ENCODE measurements around the gene PGLYRP3.

The PGLYRP3 gene

DNA sequence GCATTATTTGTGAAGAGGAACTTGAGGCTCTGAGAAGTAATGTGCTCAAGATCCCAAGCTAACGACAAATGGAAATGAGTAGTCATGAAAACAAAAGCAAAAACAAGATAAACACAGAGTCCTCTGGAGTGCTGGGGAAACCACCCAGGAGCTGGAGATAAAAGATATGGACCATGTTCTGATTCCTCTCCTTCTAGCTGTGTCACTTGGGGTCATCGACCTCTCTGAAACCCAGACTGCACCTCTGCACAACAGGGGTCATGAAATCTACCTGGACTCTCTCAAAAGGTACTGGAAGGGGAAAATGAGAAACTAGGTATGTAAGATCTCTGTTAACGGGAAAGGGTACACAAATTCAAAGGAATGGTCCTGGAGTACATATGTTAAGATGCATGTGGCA, 29.4 kb upstream of the PGLYRP3 start:
- no peak for TF ChIP-seq CREB1 (IDR thresholded peaks at IDR 0.05; ENCODE audit: low read depth)
- TF ChIP-seq REST (IDR thresholded peaks at IDR 0.05; ENCODE audit: low read depth): no peak
- TF ChIP-seq RAD21 (IDR thresholded peaks at IDR 0.05; ENCODE audit: low read depth): no peak

- TF ChIP-seq RAD21 (IDR thresholded peaks at IDR 0.05; ENCODE audit: low read depth): no peak
- no peak for TF ChIP-seq CREB1 (IDR thresholded peaks at IDR 0.05; ENCODE audit: low read depth)
- no peak for TF ChIP-seq EP300 (IDR thresholded peaks at IDR 0.05; ENCODE audit: borderline replicate concordance)
- no peak for TF ChIP-seq NFIC (IDR thresholded peaks at IDR 0.05)
- TF ChIP-seq, protein P1, sequence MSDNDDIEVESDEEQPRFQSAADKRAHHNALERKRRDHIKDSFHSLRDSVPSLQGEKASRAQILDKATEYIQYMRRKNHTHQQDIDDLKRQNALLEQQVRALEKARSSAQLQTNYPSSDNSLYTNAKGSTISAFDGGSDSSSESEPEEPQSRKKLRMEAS (IDR thresholded peaks at IDR 0.05): no peak
- no peak for TF ChIP-seq USF1 (IDR thresholded peaks at IDR 0.05)
- TF ChIP-seq TEAD4 (IDR thresholded peaks at IDR 0.05): no peak
- no peak for TF ChIP-seq CEBPB (IDR thresholded peaks at IDR 0.05)
These were observed 28.7 kb upstream of the PGLYRP3 start for GRCh38 chr1:153341431-153341934.

- TF ChIP-seq USF1 (IDR thresholded peaks at IDR 0.05) (no peak), TEAD4 (IDR thresholded peaks at IDR 0.05) (no peak), TCF12 (IDR thresholded peaks at IDR 0.05; ENCODE audit: low read depth) (no peak), YY1 (IDR thresholded peaks at IDR 0.05; ENCODE audit: low read depth) (no peak), REST (IDR thresholded peaks at IDR 0.05; ENCODE audit: low read depth) (no peak), ZBTB7A (IDR thresholded peaks at IDR 0.05; ENCODE audit: low read depth) (no peak), CEBPB (IDR thresholded peaks at IDR 0.05) (no peak), NFIC (IDR thresholded peaks at IDR 0.05) (no peak), CREB1 (IDR thresholded peaks at IDR 0.05; ENCODE audit: low read depth) (no peak), EGR1 (IDR thresholded peaks at IDR 0.05) (no peak), TAF1 (IDR thresholded peaks at IDR 0.05; ENCODE audit: low read depth) (no peak), FOXM1 (IDR thresholded peaks at IDR 0.05; ENCODE audit: borderline replicate concordance, low read depth) (no peak), EP300 (IDR thresholded peaks at IDR 0.05; ENCODE audit: borderline replicate concordance) (no peak), RAD21 (IDR thresholded peaks at IDR 0.05; ENCODE audit: low read depth) (no peak)
- TF ChIP-seq, protein P1 (IDR thresholded peaks at IDR 0.05): no peak
These were observed 27.6 kb upstream of the PGLYRP3 start for GRCh38 chr1:153340356-153340755.

DNA sequence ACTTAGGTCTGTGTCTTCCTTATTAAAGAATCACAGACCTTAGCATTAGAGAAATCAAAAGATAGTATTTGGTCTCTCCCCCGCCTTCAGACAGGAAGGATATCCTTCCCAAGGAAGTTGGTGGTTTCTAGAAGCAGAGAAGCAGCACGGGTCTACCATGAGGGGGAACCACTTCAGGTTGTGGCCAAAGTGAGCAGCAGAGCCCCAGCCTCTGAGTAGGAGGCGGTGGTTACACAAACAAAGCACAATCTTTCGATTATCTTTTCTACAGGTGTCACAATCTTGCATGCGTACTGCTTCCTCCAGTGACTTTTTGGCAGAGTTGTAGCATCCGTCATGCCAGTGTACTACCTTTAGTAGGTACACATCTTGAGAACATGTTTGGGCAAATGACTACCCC, 27.1 kb upstream of the PGLYRP3 start:
- TF ChIP-seq TCF12 (IDR thresholded peaks at IDR 0.05; ENCODE audit: low read depth) (no peak), USF1 (IDR thresholded peaks at IDR 0.05) (no peak), CEBPB (IDR thresholded peaks at IDR 0.05) (no peak), TEAD4 (IDR thresholded peaks at IDR 0.05) (no peak), ZBTB7A (IDR thresholded peaks at IDR 0.05; ENCODE audit: low read depth) (no peak), EP300 (IDR thresholded peaks at IDR 0.05; ENCODE audit: borderline replicate concordance) (no peak), NFIC (IDR thresholded peaks at IDR 0.05) (no peak), EGR1 (IDR thresholded peaks at IDR 0.05) (no peak), CREB1 (IDR thresholded peaks at IDR 0.05; ENCODE audit: low read depth) (no peak), FOXM1 (IDR thresholded peaks at IDR 0.05; ENCODE audit: borderline replicate concordance, low read depth) (no peak), YY1 (IDR thresholded peaks at IDR 0.05; ENCODE audit: low read depth) (no peak)
- TF ChIP-seq, protein P1 (IDR thresholded peaks at IDR 0.05): no peak

DNA sequence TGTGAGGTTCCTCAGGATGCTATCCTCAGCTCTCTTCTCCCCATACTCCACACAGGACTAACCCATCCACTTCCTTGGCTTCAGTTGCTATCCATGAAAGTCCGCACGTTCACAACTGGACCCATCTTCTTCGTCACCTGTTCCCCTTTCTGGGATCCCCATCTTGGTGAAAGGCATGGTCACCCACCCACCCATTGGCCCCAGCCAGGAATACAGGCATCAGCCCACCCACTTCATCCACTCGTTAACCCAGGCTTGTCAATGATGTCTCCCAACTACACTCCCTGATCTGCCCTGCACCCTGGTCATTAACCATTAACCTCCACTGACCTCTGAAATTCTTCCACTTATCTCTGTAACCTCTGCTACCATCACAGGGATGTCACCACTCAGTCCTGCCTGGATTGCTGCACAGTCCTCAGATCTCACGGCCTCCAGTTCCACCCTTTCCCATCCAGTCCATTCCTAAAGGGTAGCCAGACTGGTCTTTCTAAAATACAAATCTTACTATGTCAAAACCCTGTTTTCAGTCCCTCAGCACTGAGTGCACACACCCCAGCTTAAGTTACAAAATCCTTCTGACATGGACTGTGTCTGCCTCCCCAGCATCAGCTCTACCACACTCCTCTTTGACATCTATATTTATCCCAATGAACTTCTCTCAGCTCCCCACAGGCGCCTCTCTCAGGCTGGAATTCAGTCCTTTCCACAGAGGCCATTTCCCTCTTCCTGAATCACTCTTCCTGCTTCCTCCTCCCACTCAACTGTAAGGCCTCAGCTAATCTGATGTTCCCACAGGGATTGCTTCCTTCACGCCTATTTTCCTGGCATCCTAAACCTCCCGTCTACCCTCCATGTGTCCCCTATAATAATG, 25.5 kb upstream of the PGLYRP3 start:
- no peak for TF ChIP-seq EP300 (IDR thresholded peaks at IDR 0.05; ENCODE audit: borderline replicate concordance)
- TF ChIP-seq, protein P1 (IDR thresholded peaks at IDR 0.05): no peak
- no peak for TF ChIP-seq NFIC (IDR thresholded peaks at IDR 0.05)
- no peak for TF ChIP-seq USF1 (IDR thresholded peaks at IDR 0.05)
- TF ChIP-seq CREB1 (IDR thresholded peaks at IDR 0.05; ENCODE audit: low read depth): no peak
- TF ChIP-seq ZBTB7A (IDR thresholded peaks at IDR 0.05; ENCODE audit: low read depth): no peak
- no peak for TF ChIP-seq TAF1 (IDR thresholded peaks at IDR 0.05; ENCODE audit: low read depth)
- TF ChIP-seq YY1 (IDR thresholded peaks at IDR 0.05; ENCODE audit: low read depth): no peak
- no peak for TF ChIP-seq EGR1 (IDR thresholded peaks at IDR 0.05)
- no peak for TF ChIP-seq FOXM1 (IDR thresholded peaks at IDR 0.05; ENCODE audit: borderline replicate concordance, low read depth)
- TF ChIP-seq CEBPB (IDR thresholded peaks at IDR 0.05): no peak
- TF ChIP-seq RAD21 (IDR thresholded peaks at IDR 0.05; ENCODE audit: low read depth): no peak
- no peak for TF ChIP-seq TEAD4 (IDR thresholded peaks at IDR 0.05)
- TF ChIP-seq TCF12 (IDR thresholded peaks at IDR 0.05; ENCODE audit: low read depth): no peak
- TF ChIP-seq REST (IDR thresholded peaks at IDR 0.05; ENCODE audit: low read depth): no peak

Measured in Ishikawa (cell line).